ENCODE data around the gene HTRA1.

Gene HTRA1

DNA sequence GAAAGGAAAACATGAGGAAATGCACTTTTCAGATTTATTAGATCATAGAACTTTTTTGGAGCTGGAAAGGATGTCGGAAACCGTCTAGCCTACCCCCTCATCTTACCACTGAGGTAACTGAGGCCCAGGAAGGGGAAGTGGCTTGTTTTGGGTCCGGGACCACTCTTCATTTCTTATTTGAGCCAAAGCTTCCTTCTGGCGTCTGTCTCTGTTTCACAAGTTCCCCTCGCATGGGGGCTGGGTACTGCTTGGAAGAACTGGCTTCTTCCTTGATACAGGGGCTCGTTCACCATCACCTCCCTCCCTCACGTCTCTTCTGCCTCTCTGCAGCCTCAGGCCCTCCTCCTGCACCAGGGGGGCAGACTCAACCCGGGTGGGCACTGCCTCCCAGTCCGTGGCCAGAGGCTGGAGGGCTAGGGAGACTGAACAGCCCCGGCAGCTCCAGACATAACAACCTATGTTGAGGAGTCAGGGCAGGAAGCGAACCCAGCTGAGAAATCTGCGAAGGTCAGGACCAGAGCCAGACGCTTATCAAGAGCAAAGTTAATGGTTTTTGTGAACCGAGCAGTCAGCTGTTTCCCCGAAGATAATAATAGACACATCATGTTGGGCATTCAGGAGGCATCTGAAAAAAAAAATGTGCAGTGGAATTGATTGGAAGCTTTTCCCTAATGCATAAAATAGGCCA, 12.9 kb downstream of the HTRA1 start:
- no peaks in the 10 kb centered on the region for H3K36me3 ChIP-seq (ENCODE audit: insufficient read depth, insufficient read length, low read length)
- H3K9ac ChIP-seq (ENCODE audit: insufficient read length, low read depth) = no peak overlapping the region
- TF ChIP-seq YY1 (IDR thresholded peaks at IDR 0.05; ENCODE audit: insufficient read depth, insufficient read length) (no peak), SUZ12 (IDR thresholded peaks at IDR 0.05; ENCODE audit: extremely low read depth, insufficient read depth, insufficient read length) (no peak)
- no peaks in the 10 kb centered on the region for H3K9me3 ChIP-seq (ENCODE audit: insufficient read depth, low read length)
- H3K4me3 ChIP-seq (ENCODE audit: insufficient read length, low read depth) = no peak overlapping the region
- peaks cover 6% of the 10 kb centered on the region for H3K4me1 ChIP-seq (ENCODE audit: insufficient read depth, insufficient read length)
- DNase-seq (ENCODE audit: low read depth, low spot score) = no peak
- H3K27me3 ChIP-seq (ENCODE audit: insufficient read depth, insufficient read length) = no peaks in the 10 kb centered on the region

- DNase-seq (ENCODE audit: low read depth, low spot score) = no peak
- no peak overlapping the region for H3K9ac ChIP-seq (ENCODE audit: insufficient read length, low read depth)
- H3K27me3 ChIP-seq (ENCODE audit: insufficient read depth, insufficient read length) = no peaks in the 10 kb centered on the region
- H3K4me1 ChIP-seq (ENCODE audit: insufficient read depth, insufficient read length) = peaks cover 6% of the 10 kb centered on the region
- TF ChIP-seq SUZ12 (IDR thresholded peaks at IDR 0.05; ENCODE audit: extremely low read depth, insufficient read depth, insufficient read length) = no peak
- TF ChIP-seq ZNF274 (IDR thresholded peaks at IDR 0.05; ENCODE audit: low read depth, low read length) = no peak
- no peak for TF ChIP-seq YY1 (IDR thresholded peaks at IDR 0.05; ENCODE audit: insufficient read depth, insufficient read length)
- no peaks in the 10 kb centered on the region for H3K9me3 ChIP-seq (ENCODE audit: insufficient read depth, low read length)
- H3K36me3 ChIP-seq (ENCODE audit: insufficient read depth, insufficient read length, low read length) = no peaks in the 10 kb centered on the region
- H3K4me3 ChIP-seq (ENCODE audit: insufficient read length, low read depth) = no peak overlapping the region
Measured at GRCh38 chr10:122475100-122475499, 13.7 kb downstream of the HTRA1 start.

- DNase-seq (ENCODE audit: low read depth, low spot score) = no peak
- Histone ChIP-seq H3K27me3 (ENCODE audit: insufficient read depth, insufficient read length) (no peaks in the 10 kb centered on the region), H3K9me3 (ENCODE audit: insufficient read depth, low read length) (no peaks in the 10 kb centered on the region), H3K4me3 (ENCODE audit: insufficient read length, low read depth) (no peak overlapping the region), H3K4me1 (ENCODE audit: insufficient read depth, insufficient read length) (peaks cover 6% of the 10 kb centered on the region), H3K36me3 (ENCODE audit: insufficient read depth, insufficient read length, low read length) (no peaks in the 10 kb centered on the region), H3K9ac (ENCODE audit: insufficient read length, low read depth) (no peak overlapping the region)
- TF ChIP-seq YY1 (IDR thresholded peaks at IDR 0.05; ENCODE audit: insufficient read depth, insufficient read length) (no peak), ZNF274 (IDR thresholded peaks at IDR 0.05; ENCODE audit: low read depth, low read length) (no peak), SUZ12 (IDR thresholded peaks at IDR 0.05; ENCODE audit: extremely low read depth, insufficient read depth, insufficient read length) (no peak)
Measured at GRCh38 chr10:122475591-122476332, 14.4 kb downstream of the HTRA1 start.

GRCh38 chr10:122476333-122476695, 15.0 kb downstream of the HTRA1 start:
- Histone ChIP-seq H3K9me3 (ENCODE audit: insufficient read depth, low read length) (peaks cover 4% of the 10 kb centered on the region; the same call in 1 of the 2 replicates), H3K9ac (ENCODE audit: insufficient read length, low read depth) (no peak overlapping the region), H3K36me3 (ENCODE audit: insufficient read depth, insufficient read length, low read length) (no peaks in the 10 kb centered on the region), H3K27me3 (ENCODE audit: insufficient read depth, insufficient read length) (no peaks in the 10 kb centered on the region), H3K4me1 (ENCODE audit: insufficient read depth, insufficient read length) (peaks cover 6% of the 10 kb centered on the region), H3K4me3 (ENCODE audit: insufficient read length, low read depth) (no peak overlapping the region)
- DNase-seq (ENCODE audit: low read depth, low spot score) = no peak
- no peak for TF ChIP-seq ZNF274 (IDR thresholded peaks at IDR 0.05; ENCODE audit: low read depth, low read length)
- no peak for TF ChIP-seq SUZ12 (IDR thresholded peaks at IDR 0.05; ENCODE audit: extremely low read depth, insufficient read depth, insufficient read length)
- TF ChIP-seq YY1 (IDR thresholded peaks at IDR 0.05; ENCODE audit: insufficient read depth, insufficient read length) = no peak

DNA sequence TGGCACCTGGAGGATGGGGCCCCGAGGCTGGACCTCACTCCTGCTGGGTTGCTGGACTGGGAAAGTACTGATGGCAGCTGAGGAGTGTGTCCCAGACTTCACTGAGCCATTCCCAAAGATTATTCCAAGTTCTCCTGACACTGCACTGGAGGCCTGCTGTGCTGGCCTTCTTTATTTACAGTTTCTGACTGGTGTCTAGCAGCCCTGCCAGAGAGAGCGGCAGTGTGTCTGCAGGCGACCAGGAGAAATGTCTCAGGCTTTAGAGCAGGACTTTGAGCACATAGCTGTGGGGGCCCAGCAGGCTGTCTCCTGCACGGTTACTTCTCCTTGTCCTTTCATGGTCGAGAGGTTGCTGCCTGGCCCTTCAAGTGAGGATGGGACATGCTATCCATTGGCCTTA, 16.1 kb downstream of the HTRA1 start:
- DNase-seq (ENCODE audit: low read depth, low spot score) = no peak
- peaks cover 7% of the 10 kb centered on the region; the same call in 1 of the 2 replicates for H3K9me3 ChIP-seq (ENCODE audit: insufficient read depth, low read length)
- no peak for TF ChIP-seq YY1 (IDR thresholded peaks at IDR 0.05; ENCODE audit: insufficient read depth, insufficient read length)
- no peak for TF ChIP-seq ZNF274 (IDR thresholded peaks at IDR 0.05; ENCODE audit: low read depth, low read length)
- TF ChIP-seq SUZ12 (IDR thresholded peaks at IDR 0.05; ENCODE audit: extremely low read depth, insufficient read depth, insufficient read length) = no peak
- no peaks in the 10 kb centered on the region for H3K36me3 ChIP-seq (ENCODE audit: insufficient read depth, insufficient read length, low read length)
- H3K4me3 ChIP-seq (ENCODE audit: insufficient read length, low read depth) = no peak overlapping the region
- peaks cover 6% of the 10 kb centered on the region for H3K4me1 ChIP-seq (ENCODE audit: insufficient read depth, insufficient read length)
- H3K9ac ChIP-seq (ENCODE audit: insufficient read length, low read depth) = no peak overlapping the region
- H3K27me3 ChIP-seq (ENCODE audit: insufficient read depth, insufficient read length) = no peaks in the 10 kb centered on the region

DNA sequence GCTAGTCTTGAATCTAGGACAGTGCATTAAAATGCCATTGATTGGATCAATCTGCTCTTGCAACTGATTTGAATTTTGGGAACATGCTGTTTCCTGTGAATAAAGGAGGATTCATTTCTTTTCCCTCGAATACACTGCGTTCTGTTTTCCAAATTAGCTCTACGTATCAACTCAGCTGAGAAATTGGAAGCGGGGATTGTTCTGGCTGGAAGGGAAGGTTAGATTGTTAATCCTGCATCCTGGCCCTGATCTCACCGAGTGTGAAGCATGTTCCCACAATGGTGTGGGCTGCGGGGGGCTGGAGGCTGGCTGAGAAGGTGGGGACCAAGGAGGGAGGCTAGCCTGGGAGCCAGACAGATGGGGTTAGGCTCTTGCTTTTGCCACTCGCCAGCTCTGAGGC, 17.6 kb downstream of the HTRA1 start:
- Histone ChIP-seq H3K9me3 (ENCODE audit: insufficient read depth, low read length) (peaks cover 7% of the 10 kb centered on the region; the same call in 1 of the 2 replicates), H3K4me3 (ENCODE audit: insufficient read length, low read depth) (no peak overlapping the region), H3K27me3 (ENCODE audit: insufficient read depth, insufficient read length) (no peaks in the 10 kb centered on the region), H3K36me3 (ENCODE audit: insufficient read depth, insufficient read length, low read length) (no peaks in the 10 kb centered on the region), H3K4me1 (ENCODE audit: insufficient read depth, insufficient read length) (peaks cover 5% of the 10 kb centered on the region), H3K9ac (ENCODE audit: insufficient read length, low read depth) (no peak overlapping the region)
- TF ChIP-seq YY1 (IDR thresholded peaks at IDR 0.05; ENCODE audit: insufficient read depth, insufficient read length) = no peak
- no peak for TF ChIP-seq ZNF274 (IDR thresholded peaks at IDR 0.05; ENCODE audit: low read depth, low read length)
- TF ChIP-seq SUZ12 (IDR thresholded peaks at IDR 0.05; ENCODE audit: extremely low read depth, insufficient read depth, insufficient read length) = no peak
- DNase-seq (ENCODE audit: low read depth, low spot score) = no peak

GRCh38 chr10:122480146-122480833, 18.9 kb downstream of the HTRA1 start:
- no peaks in the 10 kb centered on the region for H3K36me3 ChIP-seq (ENCODE audit: insufficient read depth, insufficient read length, low read length)
- H3K27me3 ChIP-seq (ENCODE audit: insufficient read depth, insufficient read length) = no peaks in the 10 kb centered on the region
- H3K9ac ChIP-seq (ENCODE audit: insufficient read length, low read depth) = no peak overlapping the region
- no peak overlapping the region for H3K4me3 ChIP-seq (ENCODE audit: insufficient read length, low read depth)
- TF ChIP-seq ZNF274 (IDR thresholded peaks at IDR 0.05; ENCODE audit: low read depth, low read length) (no peak), SUZ12 (IDR thresholded peaks at IDR 0.05; ENCODE audit: extremely low read depth, insufficient read depth, insufficient read length) (no peak), YY1 (IDR thresholded peaks at IDR 0.05; ENCODE audit: insufficient read depth, insufficient read length) (no peak)
- peaks cover 7% of the 10 kb centered on the region; the same call in 1 of the 2 replicates for H3K9me3 ChIP-seq (ENCODE audit: insufficient read depth, low read length)
- no peak for DNase-seq (ENCODE audit: low read depth, low spot score)
- peaks cover 2% of the 10 kb centered on the region for H3K4me1 ChIP-seq (ENCODE audit: insufficient read depth, insufficient read length)

Data from NT2/D1 (cell line).